ENCODE data around the gene DENND4A.
A peak's percentile ranks its signal among the peaks of the same experiment; 100 is the strongest.

Gene DENND4A

GRCh38 chr15:65835447-65835846 is 43.4 kb upstream of the DENND4A start:
- TF ChIP-seq, protein P1, sequence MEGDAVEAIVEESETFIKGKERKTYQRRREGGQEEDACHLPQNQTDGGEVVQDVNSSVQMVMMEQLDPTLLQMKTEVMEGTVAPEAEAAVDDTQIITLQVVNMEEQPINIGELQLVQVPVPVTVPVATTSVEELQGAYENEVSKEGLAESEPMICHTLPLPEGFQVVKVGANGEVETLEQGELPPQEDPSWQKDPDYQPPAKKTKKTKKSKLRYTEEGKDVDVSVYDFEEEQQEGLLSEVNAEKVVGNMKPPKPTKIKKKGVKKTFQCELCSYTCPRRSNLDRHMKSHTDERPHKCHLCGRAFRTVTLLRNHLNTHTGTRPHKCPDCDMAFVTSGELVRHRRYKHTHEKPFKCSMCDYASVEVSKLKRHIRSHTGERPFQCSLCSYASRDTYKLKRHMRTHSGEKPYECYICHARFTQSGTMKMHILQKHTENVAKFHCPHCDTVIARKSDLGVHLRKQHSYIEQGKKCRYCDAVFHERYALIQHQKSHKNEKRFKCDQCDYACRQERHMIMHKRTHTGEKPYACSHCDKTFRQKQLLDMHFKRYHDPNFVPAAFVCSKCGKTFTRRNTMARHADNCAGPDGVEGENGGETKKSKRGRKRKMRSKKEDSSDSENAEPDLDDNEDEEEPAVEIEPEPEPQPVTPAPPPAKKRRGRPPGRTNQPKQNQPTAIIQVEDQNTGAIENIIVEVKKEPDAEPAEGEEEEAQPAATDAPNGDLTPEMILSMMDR (IDR thresholded peaks at IDR 0.05; ENCODE audit: insufficient read depth, low read length, poor library complexity, severe bottlenecking), result no peak
- no peak for TF ChIP-seq EZH2phosphoT487 (conservative IDR thresholded peaks at IDR 0.05; ENCODE audit: low read length)
- Histone ChIP-seq H3K79me2 (ENCODE audit: insufficient read depth, low read length) (no peaks in the 10 kb centered on the region), H3K9me3 (ENCODE audit: insufficient read depth, low read length) (no peaks in the 10 kb centered on the region), H3K9me2 (replicated peaks; ENCODE audit: insufficient read depth, low read length) (no peaks in the 10 kb centered on the region), H3K4me2 (ENCODE audit: low read depth, low read length, poor library complexity, severe bottlenecking) (no peak overlapping the region), H3K27ac (ENCODE audit: low read depth, low read length) (no peak overlapping the region), H3K27me3 (ENCODE audit: low read length) (no peaks in the 10 kb centered on the region), H3K36me3 (ENCODE audit: low read length) (no peaks in the 10 kb centered on the region), H3F3A (ENCODE audit: insufficient read depth) (no peaks in the 10 kb centered on the region), H2AFZ (ENCODE audit: low read depth, low read length, severe bottlenecking) (no peak overlapping the region), H3K4me3 (ENCODE audit: insufficient read depth, low read length, poor library complexity, severe bottlenecking) (no peak overlapping the region), H3K9ac (ENCODE audit: low read length) (no peak overlapping the region), H4K20me1 (ENCODE audit: low read depth, low read length) (no peaks in the 10 kb centered on the region)

DNA sequence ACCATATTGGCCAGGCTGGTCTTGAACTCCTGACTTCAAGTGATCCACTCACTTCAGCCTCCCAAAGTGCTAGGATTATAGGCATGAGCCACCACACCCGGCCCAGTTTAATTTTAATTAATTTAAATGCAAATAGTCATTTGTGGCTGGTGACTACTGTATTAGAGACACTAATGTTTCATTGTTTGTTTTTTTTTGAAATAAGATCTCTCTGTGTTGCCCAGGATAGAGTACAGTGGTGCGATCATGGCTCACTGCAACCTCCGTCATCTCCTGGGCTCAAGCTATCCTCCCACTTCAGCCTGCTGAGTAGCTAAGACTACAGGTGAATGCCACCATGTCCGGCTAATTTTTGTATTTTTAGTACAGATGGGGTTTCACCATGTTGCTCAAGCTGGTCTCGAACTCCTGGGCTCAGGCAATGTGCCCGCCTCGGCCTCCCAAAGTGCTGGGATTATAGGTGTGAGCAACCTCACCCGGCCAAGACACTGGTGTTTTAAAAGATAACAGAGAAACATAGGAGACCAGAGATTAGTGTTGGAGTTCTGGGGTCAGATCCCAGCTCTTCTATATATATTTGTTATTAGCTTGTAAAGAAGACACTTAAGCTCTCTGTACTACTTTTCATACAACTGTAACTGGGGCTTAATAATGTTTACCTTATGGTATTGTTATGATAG is 42.6 kb upstream of the DENND4A start:
- no peaks in the 10 kb centered on the region for H3K9me2 ChIP-seq (replicated peaks; ENCODE audit: insufficient read depth, low read length)
- no peak overlapping the region for H3K4me2 ChIP-seq (ENCODE audit: low read depth, low read length, poor library complexity, severe bottlenecking)
- H3K36me3 ChIP-seq (ENCODE audit: low read length), result no peaks in the 10 kb centered on the region
- no peak overlapping the region for H3K4me3 ChIP-seq (ENCODE audit: insufficient read depth, low read length, poor library complexity, severe bottlenecking)
- no peaks in the 10 kb centered on the region for H3K27me3 ChIP-seq (ENCODE audit: low read length)
- no peak overlapping the region for H3K27ac ChIP-seq (ENCODE audit: low read depth, low read length)
- H3F3A ChIP-seq (ENCODE audit: insufficient read depth), result no peaks in the 10 kb centered on the region
- no peak overlapping the region for H2AFZ ChIP-seq (ENCODE audit: low read depth, low read length, severe bottlenecking)
- no peaks in the 10 kb centered on the region for H3K79me2 ChIP-seq (ENCODE audit: insufficient read depth, low read length)
- no peaks in the 10 kb centered on the region for H3K9me3 ChIP-seq (ENCODE audit: insufficient read depth, low read length)
- TF ChIP-seq, protein P1 (IDR thresholded peaks at IDR 0.05; ENCODE audit: insufficient read depth, low read length, poor library complexity, severe bottlenecking), result no peak
- TF ChIP-seq EZH2phosphoT487 (conservative IDR thresholded peaks at IDR 0.05; ENCODE audit: low read length), result no peak
- no peak overlapping the region for H3K9ac ChIP-seq (ENCODE audit: low read length)
- no peaks in the 10 kb centered on the region for H4K20me1 ChIP-seq (ENCODE audit: low read depth, low read length)

DNA sequence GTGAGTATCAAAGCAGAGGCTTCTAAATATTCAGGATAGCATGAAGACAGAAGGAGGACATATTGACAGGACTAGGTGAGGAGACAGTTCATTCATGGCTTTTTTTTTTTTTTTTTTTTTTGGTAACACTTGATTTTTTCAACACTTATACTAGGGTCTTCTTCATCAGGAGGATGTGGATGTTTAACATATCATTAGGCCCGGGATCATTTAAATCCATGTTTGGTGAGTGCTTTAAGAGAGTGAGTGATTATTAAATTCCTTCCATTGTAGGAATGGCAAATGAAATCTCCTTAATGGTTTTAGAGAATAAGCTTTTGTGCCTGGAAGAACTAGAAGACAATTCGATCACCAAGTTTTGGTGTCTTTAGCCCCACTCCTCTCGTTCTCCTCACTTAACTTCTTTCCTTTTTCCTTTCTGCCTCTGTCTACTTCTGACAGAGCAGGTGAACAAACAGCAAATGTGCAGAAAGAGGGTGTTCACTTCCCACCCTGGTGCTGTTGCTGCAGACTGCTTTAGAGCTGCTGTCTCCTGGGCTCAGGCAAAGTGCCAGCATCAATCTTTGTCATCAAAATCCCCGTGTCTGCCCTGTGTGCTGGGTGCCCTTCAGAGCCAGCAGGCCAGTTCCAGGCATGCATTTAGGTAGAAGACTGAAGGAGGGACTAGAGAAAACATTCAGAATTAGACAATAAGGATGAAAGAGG is 41.6 kb upstream of the DENND4A start:
- H3K27me3 ChIP-seq (ENCODE audit: low read length), result no peaks in the 10 kb centered on the region
- no peaks in the 10 kb centered on the region for H3K9me3 ChIP-seq (ENCODE audit: insufficient read depth, low read length)
- no peaks in the 10 kb centered on the region for H4K20me1 ChIP-seq (ENCODE audit: low read depth, low read length)
- no peak overlapping the region for H3K4me3 ChIP-seq (ENCODE audit: insufficient read depth, low read length, poor library complexity, severe bottlenecking)
- peak overlapping the region; percentile 78 for H2AFZ ChIP-seq (ENCODE audit: low read depth, low read length, severe bottlenecking)
- peak overlapping the region; percentile 37; the same call in 1 of the 2 replicates for H3K9ac ChIP-seq (ENCODE audit: low read length)
- H3K79me2 ChIP-seq (ENCODE audit: insufficient read depth, low read length), result no peaks in the 10 kb centered on the region
- H3K36me3 ChIP-seq (ENCODE audit: low read length), result no peaks in the 10 kb centered on the region
- 0 out of 2 replicates have a peak, but pooled peaks cover 3% of the 10 kb centered on the region for H3F3A ChIP-seq (ENCODE audit: insufficient read depth)
- TF ChIP-seq, protein P1 (IDR thresholded peaks at IDR 0.05; ENCODE audit: insufficient read depth, low read length, poor library complexity, severe bottlenecking), result no peak
- TF ChIP-seq EZH2phosphoT487 (conservative IDR thresholded peaks at IDR 0.05; ENCODE audit: low read length), result no peak
- H3K4me2 ChIP-seq (ENCODE audit: low read depth, low read length, poor library complexity, severe bottlenecking), result peak overlapping the region; percentile 39
- no peaks in the 10 kb centered on the region for H3K9me2 ChIP-seq (replicated peaks; ENCODE audit: insufficient read depth, low read length)
- peak overlapping the region; percentile 48 for H3K27ac ChIP-seq (ENCODE audit: low read depth, low read length)
